CD14-positive monocyte (primary cell): Measurements from ENCODE around the gene KCNE4. TPM values are rescaled to one million over a fixed set of nuclear protein-coding genes. Genes with fewer than 3 reads are reported as not detected.

Experiments
- DNase-seq, 3 donors: peaks; one replicate each; pipeline ENCODE4 v3.0.0-alpha.2; 2011 to 2022
- H2AFZ ChIP-seq: 2 replicates; pipeline ENCODE4 v1.6.0; 2012; ENCODE audit warnings: mild to moderate bottlenecking, low read depth, low read length, inconsistent platforms; ENCODE audit not compliant: insufficient read depth, poor library complexity, severe bottlenecking
- H3K27ac ChIP-seq, 2 donors: 1 replicate in 1 of 2; 2 replicates in 1 of 2; pipeline ENCODE4 v1.5.1; 2012 to 2013; ENCODE audit warnings: low read length in 2 of 2, control low read depth in 1 of 2, inconsistent platforms in 1 of 2, low read depth in 1 of 2, mild to moderate bottlenecking in 1 of 2
- H3K27me3 ChIP-seq, 2 donors: one replicate each; pipeline versions ENCODE4 v1.6.0 to v1.6.1; 2011 to 2013; ENCODE audit warnings: low read length in 2 of 2; ENCODE audit not compliant: control insufficient read depth in 2 of 2, insufficient read depth in 2 of 2
- H3K36me3 ChIP-seq, 2 donors: replicated peaks in 1 of 2; 1 replicate in 1 of 2; 2 replicates in 1 of 2; pipeline versions ENCODE4 v1.5.1 to v1.6.1; 2012 to 2013; ENCODE audit warnings: low read length in 2 of 2, control low read depth in 1 of 2, inconsistent platforms in 1 of 2, mild to moderate bottlenecking in 1 of 2; ENCODE audit not compliant: insufficient read depth in 2 of 2, control insufficient read depth in 1 of 2
- H3K4me1 ChIP-seq, 2 donors: 1 replicate in 1 of 2; 2 replicates in 1 of 2; pipeline versions ENCODE4 v1.5.1 to v1.6.1; 2012 to 2013; ENCODE audit warnings: low read length in 2 of 2, control low read depth in 1 of 2, inconsistent platforms in 1 of 2, mild to moderate bottlenecking in 1 of 2, moderate library complexity in 1 of 2; ENCODE audit not compliant: insufficient read depth in 2 of 2, control insufficient read depth in 1 of 2
- H3K4me2 ChIP-seq: replicated peaks from 2 replicates; pipeline ENCODE3; 2012; ENCODE audit warnings: low read length, moderate library complexity, mild to moderate bottlenecking; ENCODE audit not compliant: poor library complexity, severe bottlenecking; ENCODE audit errors: extremely low read depth
- H3K4me3 ChIP-seq, 3 experiments: fragments of 200-600 bp in 1 of 3; sonication (generic) in 1 of 3; replicated peaks in 1 of 3; 1 replicate in 2 of 3; 2 replicates in 1 of 3; pipeline ENCODE4 v1.5.1; 2011 to 2013; ENCODE audit warnings: low read length in 3 of 3, mild to moderate bottlenecking in 3 of 3, control low read depth in 2 of 3, low read depth in 2 of 3, inconsistent platforms in 1 of 3, moderate library complexity in 1 of 3
- H3K79me2 ChIP-seq: 2 replicates; pipeline ENCODE4 v1.6.0; 2012; ENCODE audit warnings: mild to moderate bottlenecking, control low read depth, inconsistent platforms, low read length, moderate library complexity; ENCODE audit not compliant: insufficient read depth
- H3K9ac ChIP-seq: 2 replicates; pipeline ENCODE4 v1.6.0; 2017; ENCODE audit warnings: low read length, mild to moderate bottlenecking; ENCODE audit not compliant: insufficient read depth, poor library complexity, severe bottlenecking
- H3K9me3 ChIP-seq, 2 donors: replicated peaks in 1 of 2; 1 replicate in 1 of 2; 2 replicates in 1 of 2; pipeline versions ENCODE4 v1.5.1 to v1.6.1; 2012 to 2013; ENCODE audit warnings: low read length in 2 of 2, control low read depth in 1 of 2; ENCODE audit not compliant: control insufficient read depth in 1 of 2, insufficient read depth in 1 of 2
- H4K20me1 ChIP-seq: 2 replicates; pipeline ENCODE4 v1.6.0; 2012; ENCODE audit warnings: mild to moderate bottlenecking, low read length, control low read depth, moderate library complexity; ENCODE audit not compliant: insufficient read depth
- H3K27ac Mint-ChIP-seq, 7 donors: one replicate each; pipeline ENCODE4 v1.8.0; 2020; ENCODE audit warnings: mild to moderate bottlenecking in 7 of 7, mixed read lengths in 7 of 7, moderate library complexity in 6 of 7, inconsistent platforms in 2 of 7
- H3K27me3 Mint-ChIP-seq, 3 donors: one replicate each; pipeline ENCODE4 v1.8.0; 2021 to 2022; ENCODE audit warnings: low read depth in 3 of 3, mild to moderate bottlenecking in 3 of 3, mixed read lengths in 3 of 3, moderate library complexity in 3 of 3, inconsistent platforms in 1 of 3
- H3K36me3 Mint-ChIP-seq, 2 donors: one replicate each; pipeline ENCODE4 v1.8.0; 2020; ENCODE audit warnings: mixed read lengths in 2 of 2, inconsistent platforms in 1 of 2, mild to moderate bottlenecking in 1 of 2
- H3K4me1 Mint-ChIP-seq: one replicate; pipeline ENCODE4 v1.8.0; 2020; ENCODE audit warnings: mild to moderate bottlenecking, mixed read lengths
- H3K4me3 Mint-ChIP-seq, 2 donors: one replicate each; pipeline ENCODE4 v1.8.0; 2020; ENCODE audit warnings: mild to moderate bottlenecking in 2 of 2, mixed read lengths in 2 of 2, moderate library complexity in 1 of 2
- H3K9me3 Mint-ChIP-seq, 7 donors: one replicate each; pipeline ENCODE4 v1.8.0; 2020 to 2022; ENCODE audit warnings: mixed read lengths in 7 of 7, mild to moderate bottlenecking in 6 of 7, moderate library complexity in 6 of 7, inconsistent platforms in 2 of 7
- WGBS: methylation state at CpG from one replicate; pipeline ENCODE4 v1.1.5; 2013; ENCODE audit warnings: missing lambda C conversion rate; ENCODE audit not compliant: insufficient coverage; 5-methylcytosine and 5-hydroxymethylcytosine counted together
- intact Hi-C, 2 donors: fragments of 100-400 bp; cut with micrococcal nuclease; formaldehyde crosslinking; loops; one replicate each; pipeline versions ENCODE4 v1.15.0 to v1.15.1; 2023
- polyA plus RNA-seq, 3 donors: library from polyadenylated mRNA; depleted of rRNA in 1 of 3; unstranded in 2 of 3; stranded (reverse) in 1 of 3; fragments of 300-500 nt in 2 of 3; fragments of >200 nt in 1 of 3; fragmentation: Illumina TruSeq in 2 of 3; gene quantifications; 1 replicate in 2 of 3; 2 replicates in 1 of 3; pipeline ENCODE4 v1.2.3, GENCODE V29; 2012 to 2021
- TF ChIP-seq, protein P1 (sequence below): fragments of 200-600 bp; IDR thresholded peaks from one replicate; pipeline ENCODE4 v1.8.0; 2022; ENCODE audit warnings: antibody characterized with exemption, mild to moderate bottlenecking

KCNE4 gene
- polyA plus RNA-seq, 3 donors, result not detected

DNA sequence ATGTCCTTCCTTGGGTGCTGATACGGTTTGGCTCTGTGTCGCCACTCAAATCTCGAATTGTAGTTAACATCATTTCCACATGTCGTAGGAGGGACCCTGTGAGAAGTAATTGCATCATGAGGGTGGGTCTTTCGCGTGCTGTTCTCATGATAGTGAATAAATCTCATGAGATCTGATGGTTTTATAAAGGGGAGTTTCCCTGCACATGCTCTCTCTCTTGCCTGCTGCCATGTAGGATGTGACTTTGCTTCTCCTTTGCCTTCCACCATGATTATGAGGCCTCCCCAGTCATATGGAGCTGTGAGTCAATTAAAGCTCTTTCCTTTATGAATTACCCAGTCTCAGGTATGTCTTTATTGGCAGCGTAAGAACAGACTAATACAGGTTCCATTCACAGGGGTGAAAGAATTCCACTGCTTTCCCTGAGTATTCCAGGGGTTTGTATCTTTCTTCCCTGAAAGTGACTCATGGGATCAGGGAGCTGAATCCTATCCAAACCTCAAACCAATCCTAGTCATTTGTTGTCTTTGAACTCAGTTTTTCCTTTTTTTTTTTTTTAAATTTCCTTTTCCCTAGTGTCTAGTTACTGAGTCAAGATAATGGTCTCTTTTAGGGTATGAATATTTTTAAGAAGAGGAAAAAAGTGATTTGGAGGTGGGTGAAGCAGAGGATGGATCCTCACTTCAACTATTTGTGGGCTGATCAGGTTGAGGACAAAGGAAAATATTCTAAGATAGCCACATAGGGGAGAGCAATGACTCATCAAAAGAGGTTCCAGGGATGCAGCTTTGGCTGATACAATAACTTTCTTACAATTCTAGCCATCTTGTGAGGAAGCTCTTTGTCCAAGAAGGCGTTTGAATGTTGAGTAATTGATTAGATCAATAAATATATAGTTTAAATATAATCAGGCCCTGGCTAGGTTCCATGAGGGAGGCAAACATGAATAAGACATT, 19.5 kb upstream of the KCNE4 start:
- intact Hi-C loops, result no loop called here
- Histone ChIP-seq H4K20me1 (no peaks in the 10 kb centered on the region), H2AFZ (no peak overlapping the region), H3K9ac (no peak overlapping the region), H3K4me1 (no peaks in the 10 kb centered on the region), H3K4me2 (no peak overlapping the region), H3K9me3 (peaks cover 9 to 13% of the 10 kb centered on the region in 2 donors), H3K4me3 (no peak overlapping the region), H3K27ac (no peak overlapping the region), H3K79me2 (no peaks in the 10 kb centered on the region), H3K36me3 (no peaks in the 10 kb centered on the region), H3K27me3 (no peaks in the 10 kb centered on the region)
- H3K36me3 Mint-ChIP-seq, result no peaks in the 10 kb centered on the region
- no peak overlapping the region for H3K27ac Mint-ChIP-seq
- DNase-seq, result no peak
- peaks cover 6 to 18% (median 11%) of the 10 kb centered on the region in 7 donors for H3K9me3 Mint-ChIP-seq
- TF ChIP-seq, protein P1, sequence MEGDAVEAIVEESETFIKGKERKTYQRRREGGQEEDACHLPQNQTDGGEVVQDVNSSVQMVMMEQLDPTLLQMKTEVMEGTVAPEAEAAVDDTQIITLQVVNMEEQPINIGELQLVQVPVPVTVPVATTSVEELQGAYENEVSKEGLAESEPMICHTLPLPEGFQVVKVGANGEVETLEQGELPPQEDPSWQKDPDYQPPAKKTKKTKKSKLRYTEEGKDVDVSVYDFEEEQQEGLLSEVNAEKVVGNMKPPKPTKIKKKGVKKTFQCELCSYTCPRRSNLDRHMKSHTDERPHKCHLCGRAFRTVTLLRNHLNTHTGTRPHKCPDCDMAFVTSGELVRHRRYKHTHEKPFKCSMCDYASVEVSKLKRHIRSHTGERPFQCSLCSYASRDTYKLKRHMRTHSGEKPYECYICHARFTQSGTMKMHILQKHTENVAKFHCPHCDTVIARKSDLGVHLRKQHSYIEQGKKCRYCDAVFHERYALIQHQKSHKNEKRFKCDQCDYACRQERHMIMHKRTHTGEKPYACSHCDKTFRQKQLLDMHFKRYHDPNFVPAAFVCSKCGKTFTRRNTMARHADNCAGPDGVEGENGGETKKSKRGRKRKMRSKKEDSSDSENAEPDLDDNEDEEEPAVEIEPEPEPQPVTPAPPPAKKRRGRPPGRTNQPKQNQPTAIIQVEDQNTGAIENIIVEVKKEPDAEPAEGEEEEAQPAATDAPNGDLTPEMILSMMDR, result no peak
- H3K4me1 Mint-ChIP-seq, result no peaks in the 10 kb centered on the region
- peaks cover 0 to 6% (median 2%) of the 10 kb centered on the region in 3 donors for H3K27me3 Mint-ChIP-seq
- WGBS, result 96% methylated on average over 4 of the region's 8 CpGs
- H3K4me3 Mint-ChIP-seq, result no peak overlapping the region

DNA sequence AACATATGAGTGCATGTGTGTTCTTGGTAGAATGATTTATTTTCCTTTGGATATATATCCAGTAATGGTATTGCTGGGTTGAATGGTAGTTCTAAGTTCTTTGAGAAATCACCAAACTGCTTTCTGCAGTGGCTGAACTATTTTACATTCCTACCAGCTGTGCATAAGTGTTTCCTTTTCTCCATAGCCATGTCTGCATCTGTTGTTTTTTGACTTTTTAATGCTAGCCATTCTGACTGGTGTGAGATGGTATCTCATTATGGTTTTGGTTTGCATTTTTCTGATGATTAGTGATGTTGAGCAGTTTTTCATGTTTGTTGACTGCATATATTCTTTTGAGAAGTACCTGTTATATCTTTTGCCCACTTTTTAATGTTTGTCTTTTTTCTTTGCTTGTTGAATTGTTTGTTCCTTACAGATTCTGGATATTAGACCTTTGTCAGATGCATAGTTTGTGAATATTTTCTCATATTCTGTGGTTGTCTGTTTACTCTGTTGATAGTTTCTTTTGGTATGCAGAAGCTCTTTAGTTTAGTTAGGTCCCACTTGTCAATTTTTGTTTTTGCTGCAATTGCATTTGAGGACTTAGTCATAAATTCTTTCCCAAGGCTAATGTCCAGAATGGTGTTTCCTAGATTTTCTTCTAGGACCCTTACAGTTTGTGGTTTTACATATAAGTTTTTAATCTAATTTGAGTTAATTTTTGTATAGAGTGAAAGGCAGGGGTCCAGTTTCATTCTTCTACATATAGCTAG, 17.6 kb upstream of the KCNE4 start:
- Histone ChIP-seq H4K20me1 (no peaks in the 10 kb centered on the region), H3K9ac (no peak overlapping the region), H3K27me3 (no peaks in the 10 kb centered on the region), H3K4me3 (no peak overlapping the region), H2AFZ (no peak overlapping the region), H3K9me3 (peaks cover 9 to 13% of the 10 kb centered on the region in 2 donors), H3K4me1 (no peaks in the 10 kb centered on the region), H3K4me2 (no peak overlapping the region), H3K79me2 (no peaks in the 10 kb centered on the region), H3K27ac (no peak overlapping the region), H3K36me3 (no peaks in the 10 kb centered on the region)
- DNase-seq, result no peak
- TF ChIP-seq, protein P1, result no peak
- no peak overlapping the region for H3K4me3 Mint-ChIP-seq
- intact Hi-C loops, result no loop called here
- no peak overlapping the region for H3K27ac Mint-ChIP-seq
- no peaks in the 10 kb centered on the region for H3K36me3 Mint-ChIP-seq
- no peaks in the 10 kb centered on the region for H3K4me1 Mint-ChIP-seq
- peaks cover 6 to 18% (median 11%) of the 10 kb centered on the region in 7 donors for H3K9me3 Mint-ChIP-seq
- H3K27me3 Mint-ChIP-seq, result peaks cover 0 to 5% (median 2%) of the 10 kb centered on the region in 3 donors
